Left ventricle myocardium inferior (tissue), 1 donor: ENCODE measurements around the gene GNAI1. TPM values are rescaled to one million over a fixed set of nuclear protein-coding genes. Genes with fewer than 3 reads are reported as not detected.

Experiments
- DNase-seq: peaks from one replicate; pipeline ENCODE4 v3.0.0-alpha.2; 2020
- H3K27ac ChIP-seq: fragments of 200-600 bp; replicated peaks from 2 replicates; pipeline ENCODE4 v1.8.0; 2021
- H3K27me3 ChIP-seq: fragments of 200-600 bp; 2 replicates; pipeline ENCODE4 v1.8.0; 2021; ENCODE audit warnings: low read depth
- H3K36me3 ChIP-seq: fragments of 200-600 bp; 2 replicates; pipeline ENCODE4 v1.8.0; 2021
- H3K4me1 ChIP-seq: fragments of 200-600 bp; 2 replicates; pipeline ENCODE4 v1.8.0; 2021
- H3K4me3 ChIP-seq: fragments of 200-600 bp; 2 replicates; pipeline ENCODE4 v1.8.0; 2021; ENCODE audit warnings: mild to moderate bottlenecking, moderate library complexity
- H3K9me3 ChIP-seq: fragments of 200-600 bp; replicated peaks from 2 replicates; pipeline ENCODE4 v1.8.0; 2021
- intact Hi-C: fragments of 100-400 bp; cut with micrococcal nuclease; formaldehyde crosslinking; loops from one replicate; pipeline ENCODE4 v1.11.0; 2022
- total RNA-seq: library from RNA; stranded (reverse); fragmentation: NEBNext Ultra II Directional; extraction: Animal tissue kit (Norgen Biotek cat#: 25700); gene quantifications from one replicate; pipeline ENCODE4 v1.2.1, GENCODE V29; 2021
- TF ChIP-seq, protein P1 (sequence below): fragments of 200-600 bp; IDR thresholded peaks from 2 replicates; pipeline ENCODE4 v1.8.0; 2021; ENCODE audit warnings: antibody characterized with exemption, mild to moderate bottlenecking, borderline replicate concordance
- donor health status: DM: no; HTN: yes; CAD: no; lungs with severe emphysema.

The GNAI1 gene
- total RNA-seq, 1 donor from 2014 or later: 14.5 TPM

DNA sequence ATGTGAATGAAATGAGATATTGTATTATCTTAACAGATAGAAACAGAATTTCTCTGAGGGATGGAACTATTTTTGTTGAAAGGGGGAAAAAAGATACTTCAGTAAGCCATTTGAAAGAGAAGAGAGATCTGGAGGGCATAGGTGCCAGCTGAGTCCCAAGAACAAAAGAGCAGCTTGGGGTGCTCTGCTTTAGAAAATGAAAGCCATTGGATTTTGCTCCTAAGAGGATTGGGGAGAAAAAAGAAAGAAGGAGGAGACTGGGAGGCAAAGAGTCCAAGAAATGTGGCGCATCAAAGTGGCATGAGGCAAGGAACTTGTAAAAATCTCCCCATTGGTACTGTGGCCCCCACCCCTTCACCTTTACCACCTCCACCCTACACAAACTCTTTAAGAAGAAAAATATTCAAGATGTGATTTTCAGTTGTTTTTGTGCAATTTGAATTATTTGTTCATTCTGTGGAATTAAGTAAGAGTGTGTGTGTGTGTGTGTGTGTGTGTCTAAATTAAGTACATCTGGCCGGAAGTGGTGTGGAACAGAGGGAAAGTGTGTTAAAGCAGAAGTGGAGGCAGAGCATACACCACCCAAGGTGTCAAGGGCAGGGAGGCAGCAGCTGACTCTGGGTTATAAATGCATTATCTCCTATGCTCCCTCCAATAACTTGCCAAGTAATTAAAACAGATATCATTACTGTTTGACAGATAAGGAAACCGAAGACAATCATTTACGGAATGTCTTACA, 9.9 kb upstream of the GNAI1 start:
- no peak overlapping the region for H3K27ac ChIP-seq

DNA sequence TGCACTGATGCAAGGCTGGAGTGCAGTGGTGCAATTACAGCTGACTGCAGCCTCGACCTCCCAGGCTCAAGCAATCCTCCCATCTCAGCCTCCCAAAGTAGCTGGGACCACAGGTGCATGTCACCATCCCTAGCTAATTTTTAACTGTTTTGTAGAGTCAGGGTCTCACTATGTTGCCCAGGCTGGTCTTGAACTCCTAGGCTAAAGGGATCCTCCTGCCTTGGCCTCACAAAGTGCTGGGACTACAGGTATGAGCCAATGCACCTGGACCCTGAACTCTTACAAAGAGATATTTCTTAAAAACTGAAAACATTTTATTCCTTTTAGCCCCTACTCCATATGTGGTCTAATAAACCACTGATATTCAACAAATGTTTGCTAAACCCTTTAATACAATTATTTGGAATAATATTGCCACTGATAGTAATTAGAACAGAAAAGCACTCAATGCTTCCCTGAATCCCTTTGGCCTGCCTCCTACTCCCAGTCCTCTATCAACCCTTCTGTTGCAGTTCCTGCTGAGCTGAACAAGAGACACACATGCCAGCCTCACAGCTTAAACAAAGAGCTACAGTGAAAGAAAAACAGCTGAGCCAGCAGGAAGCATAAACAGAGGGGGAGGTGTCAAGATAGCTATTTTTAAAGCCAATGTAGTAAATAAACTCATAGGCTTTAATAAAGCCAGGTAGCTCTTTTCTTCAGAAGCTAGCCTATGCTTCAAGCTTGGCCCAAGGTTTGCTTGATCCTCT, 7.0 kb upstream of the GNAI1 start:
- no peaks in the 10 kb centered on the region for H3K27me3 ChIP-seq
- no peak overlapping the region for H3K27ac ChIP-seq
- TF ChIP-seq, protein P1, sequence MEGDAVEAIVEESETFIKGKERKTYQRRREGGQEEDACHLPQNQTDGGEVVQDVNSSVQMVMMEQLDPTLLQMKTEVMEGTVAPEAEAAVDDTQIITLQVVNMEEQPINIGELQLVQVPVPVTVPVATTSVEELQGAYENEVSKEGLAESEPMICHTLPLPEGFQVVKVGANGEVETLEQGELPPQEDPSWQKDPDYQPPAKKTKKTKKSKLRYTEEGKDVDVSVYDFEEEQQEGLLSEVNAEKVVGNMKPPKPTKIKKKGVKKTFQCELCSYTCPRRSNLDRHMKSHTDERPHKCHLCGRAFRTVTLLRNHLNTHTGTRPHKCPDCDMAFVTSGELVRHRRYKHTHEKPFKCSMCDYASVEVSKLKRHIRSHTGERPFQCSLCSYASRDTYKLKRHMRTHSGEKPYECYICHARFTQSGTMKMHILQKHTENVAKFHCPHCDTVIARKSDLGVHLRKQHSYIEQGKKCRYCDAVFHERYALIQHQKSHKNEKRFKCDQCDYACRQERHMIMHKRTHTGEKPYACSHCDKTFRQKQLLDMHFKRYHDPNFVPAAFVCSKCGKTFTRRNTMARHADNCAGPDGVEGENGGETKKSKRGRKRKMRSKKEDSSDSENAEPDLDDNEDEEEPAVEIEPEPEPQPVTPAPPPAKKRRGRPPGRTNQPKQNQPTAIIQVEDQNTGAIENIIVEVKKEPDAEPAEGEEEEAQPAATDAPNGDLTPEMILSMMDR: no peak
- H3K4me1 ChIP-seq: no peaks in the 10 kb centered on the region
- no peak for DNase-seq
- intact Hi-C loops: no loop called here
- H3K4me3 ChIP-seq: no peak overlapping the region
- H3K9me3 ChIP-seq: no peaks in the 10 kb centered on the region
- no peaks in the 10 kb centered on the region for H3K36me3 ChIP-seq

More for the DNA sequence above, 9.9 kb upstream of the GNAI1 start:
- no peak for DNase-seq
- Histone ChIP-seq H3K9me3 (no peaks in the 10 kb centered on the region), H3K4me3 (no peak overlapping the region), H3K36me3 (no peaks in the 10 kb centered on the region), H3K27me3 (no peaks in the 10 kb centered on the region), H3K4me1 (no peaks in the 10 kb centered on the region)
- TF ChIP-seq, protein P1: no peak
- intact Hi-C loops: no loop called here

DNA sequence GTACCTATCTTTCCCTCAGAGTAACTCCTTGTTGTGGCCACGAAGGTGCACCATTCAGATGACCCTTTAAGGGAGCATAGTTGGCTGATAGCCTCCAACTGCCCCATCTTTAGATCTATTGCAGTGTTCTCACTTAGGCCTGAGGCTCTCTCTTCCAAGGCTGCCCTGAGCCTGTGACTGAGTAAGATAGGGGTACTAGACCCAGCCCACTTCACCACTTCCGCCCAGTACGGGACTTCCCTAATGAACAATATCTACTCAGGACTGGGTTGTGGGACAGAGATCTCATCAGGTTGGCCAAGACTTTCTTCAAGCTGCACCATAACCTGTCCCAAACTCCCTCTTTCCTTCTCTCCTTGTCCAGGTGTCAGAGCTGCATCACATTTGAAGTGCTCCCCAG, 5.7 kb upstream of the GNAI1 start:
- no peaks in the 10 kb centered on the region for H3K36me3 ChIP-seq
- intact Hi-C loops: no loop called here
- no peaks in the 10 kb centered on the region for H3K27me3 ChIP-seq
- H3K4me1 ChIP-seq: peaks cover 2% of the 10 kb centered on the region
- DNase-seq: no peak
- H3K9me3 ChIP-seq: no peaks in the 10 kb centered on the region
- H3K4me3 ChIP-seq: no peak overlapping the region
- H3K27ac ChIP-seq: no peak overlapping the region
- TF ChIP-seq, protein P1: no peak

DNA sequence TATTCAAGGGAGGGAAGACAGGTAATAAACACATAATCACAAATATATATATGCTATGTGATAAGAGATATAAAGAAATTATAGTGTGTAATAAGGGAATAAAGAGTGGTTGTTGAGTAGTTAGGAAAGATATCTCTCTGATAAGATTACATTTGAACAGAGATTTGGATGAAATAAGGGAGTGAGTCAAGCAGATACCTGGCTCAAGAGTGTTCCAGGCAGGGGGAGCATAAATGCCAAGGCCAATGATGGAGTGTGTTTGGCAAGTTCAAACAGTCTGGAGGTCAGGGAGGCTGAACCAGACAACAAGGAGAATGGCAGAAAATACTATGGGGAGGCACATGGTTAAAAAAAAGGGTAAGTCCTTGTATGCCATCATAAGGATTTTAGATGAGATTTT, 4.8 kb upstream of the GNAI1 start:
- intact Hi-C loops: no loop called here
- TF ChIP-seq, protein P1: no peak
- no peaks in the 10 kb centered on the region for H3K36me3 ChIP-seq
- H3K4me3 ChIP-seq: no peak overlapping the region
- H3K9me3 ChIP-seq: no peaks in the 10 kb centered on the region
- no peak for DNase-seq
- H3K27me3 ChIP-seq: no peaks in the 10 kb centered on the region
- H3K27ac ChIP-seq: no peak overlapping the region
- H3K4me1 ChIP-seq: peaks cover 9% of the 10 kb centered on the region

DNA sequence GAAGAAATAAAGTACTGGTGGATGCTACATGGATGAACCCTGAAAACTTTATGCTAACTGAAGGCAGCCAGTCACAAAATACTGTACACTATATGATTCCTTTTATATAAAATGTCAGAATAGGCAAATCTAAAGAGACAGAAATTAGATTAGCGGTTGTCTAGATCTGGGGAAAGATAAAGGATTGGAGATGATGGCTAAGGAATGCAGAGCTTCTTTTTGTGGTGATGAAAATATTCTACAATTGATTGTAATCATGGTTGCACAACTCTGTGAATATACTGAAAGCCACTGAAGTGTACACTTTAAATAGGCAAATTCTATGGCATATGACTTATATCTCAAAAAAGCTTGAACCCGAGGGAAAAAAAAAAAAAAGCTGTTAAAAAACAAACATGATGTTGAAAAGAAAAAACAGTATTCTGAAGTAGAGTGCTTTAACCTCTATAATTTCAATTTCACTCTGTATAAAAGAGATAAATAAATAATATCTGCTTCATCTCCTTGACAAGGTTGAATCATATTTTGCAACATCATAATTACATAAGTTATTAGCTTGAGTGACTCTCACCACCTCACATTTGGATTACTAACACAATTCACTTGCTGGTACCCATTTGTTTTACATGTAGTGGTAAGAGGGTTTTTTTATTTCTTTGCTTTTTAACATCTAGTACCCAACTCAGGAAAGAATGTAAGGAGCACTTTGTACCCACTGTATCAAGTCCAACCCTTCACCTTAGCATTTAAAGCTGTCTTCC, 2.8 kb upstream of the GNAI1 start:
- Histone ChIP-seq H3K27ac (no peak overlapping the region), H3K4me1 (peaks cover 29% of the 10 kb centered on the region), H3K4me3 (no peak overlapping the region), H3K36me3 (no peaks in the 10 kb centered on the region), H3K27me3 (no peaks in the 10 kb centered on the region), H3K9me3 (no peaks in the 10 kb centered on the region)
- TF ChIP-seq, protein P1: no peak
- DNase-seq: no peak
- intact Hi-C loops: no loop called here
